GM19372 (cell line): ENCODE data around the gene FEM1B.
"Not testable (repeated sequence)": the region's sequence is repeated elsewhere in the genome, so short reads cannot be mapped to it uniquely, and the experiment has no call there.

Experiments
- ATAC-seq: cut with Tn5 transposase; IDR thresholded peaks from one replicate; pipeline ENCODE4 v1.9.1; 2021; ENCODE audit warnings: mild to moderate bottlenecking, low read depth, moderate library complexity; ENCODE audit not compliant: unreplicated experiment

FEM1B gene

DNA sequence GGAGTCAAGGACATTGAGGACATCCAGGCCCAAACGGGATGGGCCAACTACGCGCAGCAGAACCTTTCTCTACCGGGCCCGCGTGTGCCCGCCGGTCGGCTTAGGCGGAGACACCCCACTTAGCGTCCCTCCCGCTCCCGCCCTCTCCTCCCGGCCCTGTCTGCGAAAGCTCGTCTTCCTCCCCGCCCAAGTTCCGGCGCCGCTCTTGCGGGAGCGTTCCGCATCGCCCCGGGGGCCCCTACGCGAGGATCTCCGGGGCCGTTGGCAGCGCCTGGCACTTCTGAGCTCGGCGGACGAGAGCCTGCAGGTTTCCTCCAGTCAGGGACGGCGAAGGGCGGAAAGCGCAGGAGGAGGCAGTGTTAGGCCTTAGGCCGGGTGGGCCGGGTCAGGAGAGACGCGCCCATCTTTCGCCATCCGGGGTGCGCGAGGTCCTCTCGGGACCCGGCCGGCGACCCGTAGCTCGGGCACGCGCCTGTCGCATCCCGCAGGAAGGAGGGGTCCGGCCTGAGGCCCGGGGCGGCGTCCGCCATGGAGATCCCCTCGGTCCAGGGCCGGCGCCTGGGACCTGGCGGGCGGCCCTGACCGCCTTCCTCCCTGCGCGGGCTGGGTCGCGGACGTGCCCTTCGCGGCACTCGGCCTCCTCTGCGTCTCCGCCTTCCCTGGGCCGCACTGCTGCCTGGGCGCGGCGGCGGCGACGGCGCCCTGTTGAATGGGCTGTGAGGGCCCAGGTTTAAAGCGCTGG lies at the start of gene FEM1B:
TSS of gene FEM1B (plus strand) at position 143 of the 742 bp plus-strand sequence. CDS start 673 bp downstream, outside the sequence.
- peak; percentile 76 for ATAC-seq

DNA sequence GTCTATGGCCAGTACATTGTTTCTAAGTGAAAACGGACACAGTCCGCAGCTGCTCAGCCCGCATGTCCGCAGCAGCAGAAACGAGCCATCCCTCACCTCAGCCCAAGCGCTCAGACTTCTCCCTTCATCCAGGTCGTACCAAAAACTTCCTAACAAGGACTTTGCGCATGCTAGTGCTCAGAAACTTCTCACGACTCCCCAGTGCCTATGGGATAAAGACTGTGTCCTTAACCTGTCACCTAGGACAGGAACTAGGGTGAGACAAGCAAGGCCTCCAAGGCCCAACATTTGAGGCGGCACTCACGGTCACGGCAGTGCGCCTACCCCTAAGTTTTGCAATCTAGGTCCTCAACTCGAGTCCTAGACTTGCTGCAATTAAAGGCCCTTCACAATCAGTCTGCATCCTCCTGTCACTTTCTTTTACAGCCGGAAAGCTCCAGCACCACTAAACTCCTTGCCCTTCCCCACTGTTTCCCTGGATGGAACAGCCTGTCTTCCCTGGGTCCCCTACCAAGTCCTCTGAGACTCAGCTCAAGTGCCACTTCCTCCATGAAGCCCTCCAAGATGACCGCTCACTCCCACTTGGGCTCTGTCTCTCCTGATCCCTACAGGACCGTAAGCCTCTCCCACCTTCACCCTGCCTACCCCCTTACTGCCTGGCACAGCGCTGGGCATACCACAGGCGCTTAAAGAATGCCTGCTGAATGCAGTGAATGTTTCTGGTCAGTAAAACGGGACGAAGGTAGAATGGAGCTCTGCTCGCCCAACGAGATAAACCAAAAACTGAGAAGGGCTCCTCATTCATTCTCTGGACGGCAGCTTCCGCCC lies 49.2 kb upstream of the FEM1B start:
- ATAC-seq: no peak

DNA sequence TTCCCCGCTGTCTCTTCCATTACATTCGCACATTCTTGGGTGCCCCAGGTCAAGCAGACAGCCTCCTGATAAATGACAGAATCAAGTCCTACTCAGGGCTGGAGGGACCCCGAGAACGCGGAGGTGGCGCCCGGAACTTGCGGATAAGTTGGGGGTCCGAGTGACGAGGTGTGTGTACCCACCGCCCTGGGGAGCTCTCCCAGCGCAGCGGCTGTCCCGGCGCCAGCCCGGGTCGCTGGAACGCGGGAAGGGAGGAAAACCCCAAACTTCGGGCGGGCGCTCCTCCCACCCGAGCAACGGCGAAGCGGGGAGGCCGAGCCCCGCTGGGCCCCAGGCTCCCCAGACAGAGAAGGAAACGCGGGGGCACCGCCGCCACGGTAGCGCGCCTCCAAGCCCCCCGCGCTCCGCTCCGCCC lies 48.6 kb upstream of the FEM1B start:
- peak; percentile 12 for ATAC-seq

DNA sequence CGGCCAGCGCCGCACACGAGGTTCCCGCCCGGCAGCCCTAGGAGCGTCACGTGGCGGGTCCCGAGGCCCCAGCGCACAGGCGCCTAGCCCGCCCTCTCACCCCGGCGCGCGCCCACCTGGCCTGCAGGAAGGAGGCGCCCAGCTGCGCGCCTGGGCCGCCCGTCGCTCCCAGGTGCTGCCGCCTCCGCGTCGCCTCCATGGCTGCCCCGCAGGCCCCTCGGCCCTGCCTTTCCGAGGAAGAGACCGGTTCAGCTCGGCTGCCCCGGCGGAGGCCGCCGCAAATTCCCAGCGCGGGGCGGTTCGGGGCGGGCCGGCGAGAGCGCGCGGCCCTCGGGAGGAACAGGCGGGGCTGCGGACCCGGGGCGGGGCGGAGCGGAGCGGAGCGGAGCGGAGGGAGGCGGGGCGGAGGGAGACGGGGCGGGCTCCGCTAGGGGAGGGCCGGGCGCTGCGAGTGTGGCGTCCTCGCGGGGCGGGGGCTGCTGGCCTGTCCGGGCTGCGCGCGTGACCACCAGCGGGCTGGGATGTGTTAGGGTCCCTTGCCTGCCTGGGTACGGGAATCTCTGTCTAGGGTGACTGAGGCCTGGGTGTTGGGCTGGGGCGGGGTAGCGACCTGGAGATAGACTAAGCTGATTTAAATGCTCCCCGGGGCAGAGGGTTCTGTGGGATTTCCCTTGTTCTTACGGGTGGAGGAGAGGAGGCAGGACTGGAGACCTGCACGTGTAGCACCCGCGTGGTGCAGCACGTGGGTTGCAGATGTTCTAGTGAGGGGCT lies 48.0 kb upstream of the FEM1B start, which contains the start of gene CLN6:
TSS of gene CLN6 (minus strand) at position 343 of the 771 bp plus-strand sequence. CDS start at position 199, 144 bp downstream.
- ATAC-seq: peak; percentile 88

DNA sequence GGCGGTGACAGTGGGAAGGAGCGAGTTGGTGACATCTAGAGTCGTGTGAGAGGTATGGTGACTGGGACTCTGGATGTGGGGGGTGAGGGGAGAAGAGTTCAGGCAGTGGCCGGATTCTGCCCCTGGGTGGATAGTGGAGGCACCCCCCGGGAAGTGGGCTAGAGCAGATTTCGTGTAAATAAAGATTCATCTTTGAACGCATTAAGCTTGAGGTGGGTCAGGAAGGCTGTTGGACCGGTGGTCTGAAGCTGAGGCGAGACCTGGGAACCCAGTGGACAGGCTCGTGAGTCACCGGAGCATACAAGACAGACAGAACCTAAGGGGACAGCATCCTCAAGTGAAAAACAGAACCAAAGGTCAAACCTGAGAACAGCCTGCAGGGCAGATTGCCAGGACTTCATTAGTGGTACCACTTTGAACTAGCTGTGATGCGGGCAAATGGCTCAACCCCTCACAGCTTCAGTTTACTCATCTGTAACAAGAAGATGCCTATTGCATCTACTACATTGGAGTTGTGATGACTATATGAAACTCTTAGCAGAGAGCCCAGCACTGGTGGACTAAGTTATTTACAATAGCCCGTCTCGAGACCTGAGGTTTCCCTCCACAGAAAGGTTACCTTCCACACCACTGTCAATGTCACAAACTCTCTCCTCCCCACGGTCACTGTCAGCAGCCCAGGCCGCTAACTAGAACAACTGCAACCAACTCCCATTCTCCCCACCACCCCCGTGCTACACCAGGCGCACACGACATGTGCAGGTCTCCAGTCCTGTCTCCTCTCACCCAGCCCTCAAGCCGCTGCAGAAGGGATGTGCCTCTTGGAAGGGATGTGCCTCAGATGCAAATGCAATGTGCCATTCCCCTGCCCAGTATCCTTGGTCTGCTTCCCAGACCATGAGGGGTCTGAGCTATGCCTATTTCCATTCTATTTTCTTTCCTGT lies 47.1 kb upstream of the FEM1B start:
- ATAC-seq: no peak

DNA sequence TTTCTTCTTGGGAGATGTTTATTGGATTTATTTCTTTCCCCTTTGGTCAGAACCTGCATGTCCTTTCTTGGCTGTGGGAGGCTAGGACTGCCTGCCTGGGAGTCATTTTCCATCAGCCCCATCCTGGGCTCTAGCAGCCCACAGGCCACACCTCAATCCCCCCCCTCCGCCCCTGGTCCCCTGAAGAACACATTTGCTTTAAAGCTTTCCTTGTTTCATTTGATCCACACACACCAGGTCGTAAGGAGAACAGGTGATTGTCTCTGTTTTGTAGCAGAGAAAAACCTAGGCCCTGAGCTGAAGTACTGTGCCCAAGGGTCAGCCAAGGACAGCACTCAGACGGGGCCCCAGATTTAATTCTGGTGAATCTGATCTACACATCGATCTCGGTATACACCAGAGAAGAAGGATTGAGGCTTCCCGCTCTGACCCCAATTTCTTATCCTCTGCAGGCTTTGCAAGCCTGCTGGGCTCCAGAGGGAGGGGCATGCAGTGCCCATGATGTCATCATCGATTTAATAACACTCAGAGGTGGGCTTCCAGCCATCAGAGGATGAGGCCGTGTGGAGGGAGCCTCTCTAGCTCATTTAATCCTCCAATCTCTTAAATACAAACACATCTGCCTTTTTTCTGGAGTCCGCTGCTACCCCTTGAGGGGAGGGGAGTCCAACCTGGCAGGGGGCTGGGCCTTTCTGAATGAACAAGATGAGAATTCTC lies 46.3 kb upstream of the FEM1B start:
- no peak for ATAC-seq

DNA sequence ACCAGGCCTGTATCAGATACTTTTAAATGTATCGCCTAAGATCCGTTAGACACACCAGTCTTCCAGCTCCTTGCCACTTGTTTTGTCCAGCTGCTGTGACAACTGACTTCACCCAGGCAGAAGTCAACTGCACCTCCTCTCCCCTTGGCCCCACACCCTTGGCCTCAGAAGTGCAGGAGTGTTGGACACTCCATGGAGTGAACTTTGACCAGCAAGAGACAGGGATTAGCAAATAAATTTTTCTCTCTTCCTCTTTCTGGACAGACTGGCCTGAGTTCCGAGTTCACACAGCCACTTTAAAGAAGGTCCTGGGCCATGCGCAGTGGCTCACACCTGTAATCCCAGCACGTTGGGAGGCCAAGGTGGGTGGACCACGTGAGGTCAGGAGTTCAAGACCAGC lies 45.1 kb upstream of the FEM1B start:
- no peak for ATAC-seq

DNA sequence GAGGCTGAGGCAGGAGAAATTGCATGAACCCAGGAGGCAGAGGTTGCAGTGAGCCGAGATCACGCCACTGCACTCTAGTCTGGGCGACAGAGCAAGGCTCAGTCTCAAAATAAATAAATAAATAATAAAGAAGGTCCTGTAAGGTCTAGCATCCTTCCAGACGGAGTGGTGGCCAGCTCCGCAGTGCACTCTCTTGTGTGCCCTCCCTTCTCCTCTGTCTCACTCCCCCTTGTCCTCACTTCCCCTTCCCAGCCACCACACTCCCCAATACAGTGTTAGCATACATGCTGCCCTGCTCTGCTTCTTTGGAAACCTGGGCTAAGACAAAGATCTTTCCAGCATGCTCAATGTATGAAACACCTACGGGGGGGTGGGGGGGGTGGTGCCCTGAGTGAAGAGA lies 44.6 kb upstream of the FEM1B start:
- no peak for ATAC-seq

DNA sequence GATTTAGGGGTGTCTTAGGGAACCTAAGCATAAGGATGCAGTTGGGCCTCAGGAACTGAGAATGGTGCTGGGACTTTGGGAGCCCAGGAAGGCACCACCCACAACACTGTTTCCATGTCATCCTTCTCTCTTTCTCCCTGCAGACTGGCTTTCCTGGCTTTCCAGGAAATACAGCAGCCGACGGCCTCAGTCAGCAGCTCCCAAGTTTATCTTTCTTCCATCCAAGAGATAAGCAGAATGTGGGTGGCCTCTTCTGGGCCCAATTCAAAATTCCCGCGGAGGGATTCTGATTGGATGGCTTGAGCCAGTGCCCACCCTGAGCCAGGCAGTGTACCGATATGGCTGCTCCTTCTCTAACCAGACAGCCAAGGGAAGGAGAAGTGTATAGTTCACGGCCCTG lies 43.5 kb upstream of the FEM1B start:
- ATAC-seq: no peak

DNA sequence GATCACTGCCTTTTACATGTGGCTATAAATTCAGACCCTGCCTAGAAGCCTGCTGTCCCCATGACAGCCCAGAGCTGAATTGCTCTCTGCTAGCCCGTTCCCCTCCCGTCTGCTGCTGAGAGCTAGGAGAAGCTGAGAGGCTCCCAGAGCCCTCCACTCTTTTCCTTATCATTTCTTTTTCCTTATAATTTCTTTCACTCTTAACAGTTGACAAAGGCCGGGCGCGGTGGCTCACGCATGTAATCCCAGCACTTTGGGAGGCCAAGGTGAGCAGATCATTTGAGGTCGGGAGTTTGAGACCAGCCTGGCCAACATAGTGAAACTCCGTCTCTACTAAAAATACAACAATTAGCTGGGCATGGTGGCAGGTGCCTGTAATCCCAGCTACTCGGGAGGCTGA lies 43.0 kb upstream of the FEM1B start:
- not testable (repeated sequence) for ATAC-seq

DNA sequence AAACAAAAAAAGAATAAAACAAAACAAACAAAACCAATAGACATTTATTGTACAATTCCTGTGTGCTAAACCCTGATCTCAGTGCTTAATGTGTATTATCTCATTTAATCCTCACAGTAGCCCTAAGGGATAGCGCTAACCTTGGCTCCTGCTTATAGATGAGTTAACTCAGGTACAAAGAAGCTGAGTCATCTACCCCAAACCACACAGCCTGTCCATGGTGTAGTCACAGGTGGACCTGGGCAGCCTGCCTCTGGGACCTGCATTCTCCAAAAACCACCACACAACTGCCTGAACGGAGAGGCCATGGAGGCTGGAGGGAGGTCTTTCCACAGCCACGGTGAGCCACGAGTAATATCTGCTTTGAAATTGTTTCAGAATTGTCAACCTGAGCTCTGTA lies 42.5 kb upstream of the FEM1B start:
- no peak for ATAC-seq

DNA sequence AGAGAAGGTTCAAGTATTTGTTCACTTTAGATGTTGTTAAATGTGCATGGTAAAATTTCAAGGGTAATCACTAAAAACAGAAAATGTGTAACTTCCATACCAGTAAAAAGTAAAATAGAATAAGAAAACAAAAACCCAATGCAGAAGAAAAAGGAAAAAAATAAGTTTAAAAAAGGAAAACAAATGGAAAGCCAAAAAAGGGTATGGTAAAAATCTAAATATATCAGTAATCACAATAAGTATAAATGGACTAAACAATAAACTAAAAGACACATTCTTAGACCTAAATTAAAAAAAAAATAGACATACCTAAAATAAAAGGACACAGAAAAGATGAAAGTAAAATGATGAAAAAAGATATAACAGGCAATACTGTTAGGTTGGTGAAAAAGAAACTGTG lies 38.5 kb upstream of the FEM1B start:
- no peak for ATAC-seq

DNA sequence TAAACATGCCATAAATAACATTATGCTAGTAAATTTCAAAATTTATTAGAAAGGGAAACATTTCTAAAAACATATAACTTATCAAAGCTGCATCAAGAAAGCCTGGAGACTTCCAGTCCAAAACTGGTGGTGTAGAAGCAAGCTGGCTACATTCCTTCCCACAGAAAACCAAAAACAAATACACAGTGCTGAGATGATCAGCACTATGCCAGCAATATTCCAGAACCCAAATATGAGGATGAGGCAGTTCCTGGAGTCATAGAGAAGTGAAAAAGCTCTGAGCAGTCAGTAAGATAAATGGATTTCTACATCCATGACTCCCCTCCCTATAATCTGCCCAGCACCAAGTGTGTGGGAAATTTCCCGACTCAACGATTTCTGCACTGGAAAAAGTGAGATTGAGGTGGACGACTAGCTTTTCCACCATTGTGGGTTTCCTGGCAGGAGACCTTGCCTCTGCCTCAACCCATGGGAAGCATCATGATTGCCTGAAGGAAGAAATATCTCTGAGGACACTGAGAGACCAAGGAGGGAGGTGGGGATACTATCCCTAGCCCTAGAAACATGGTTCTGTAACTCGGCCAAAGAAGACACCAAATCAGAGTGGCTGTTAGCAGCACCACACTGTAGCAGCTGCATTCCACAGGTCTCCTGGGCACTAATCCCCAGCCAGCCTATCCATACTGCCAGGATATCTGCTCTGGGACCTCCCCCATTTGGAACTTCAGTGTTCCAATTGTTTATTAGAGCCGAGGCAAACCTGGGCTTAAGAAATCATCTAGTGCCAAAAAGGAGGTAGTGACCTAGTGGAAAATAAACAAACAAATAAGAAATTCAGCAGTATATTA lies 36.2 kb upstream of the FEM1B start:
- no peak for ATAC-seq

DNA sequence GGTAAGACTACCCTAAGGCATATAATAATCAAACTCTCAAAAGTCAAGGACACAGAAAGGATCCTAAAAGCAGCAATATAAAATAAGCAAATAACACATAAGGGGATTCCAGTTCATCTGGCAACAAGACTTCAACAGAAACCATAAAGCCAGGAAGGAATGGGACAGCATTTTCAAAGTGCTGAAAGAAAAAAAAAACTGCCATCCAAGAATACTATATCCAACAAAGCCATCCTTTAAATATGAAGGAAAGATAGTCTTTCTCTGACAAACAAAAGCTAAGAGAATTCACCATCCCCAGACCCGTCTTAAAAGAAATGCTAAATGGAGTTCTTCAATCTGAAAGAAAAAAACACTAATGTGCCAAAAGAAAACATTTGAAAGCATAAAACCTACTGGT lies 33.3 kb upstream of the FEM1B start:
- no peak for ATAC-seq

DNA sequence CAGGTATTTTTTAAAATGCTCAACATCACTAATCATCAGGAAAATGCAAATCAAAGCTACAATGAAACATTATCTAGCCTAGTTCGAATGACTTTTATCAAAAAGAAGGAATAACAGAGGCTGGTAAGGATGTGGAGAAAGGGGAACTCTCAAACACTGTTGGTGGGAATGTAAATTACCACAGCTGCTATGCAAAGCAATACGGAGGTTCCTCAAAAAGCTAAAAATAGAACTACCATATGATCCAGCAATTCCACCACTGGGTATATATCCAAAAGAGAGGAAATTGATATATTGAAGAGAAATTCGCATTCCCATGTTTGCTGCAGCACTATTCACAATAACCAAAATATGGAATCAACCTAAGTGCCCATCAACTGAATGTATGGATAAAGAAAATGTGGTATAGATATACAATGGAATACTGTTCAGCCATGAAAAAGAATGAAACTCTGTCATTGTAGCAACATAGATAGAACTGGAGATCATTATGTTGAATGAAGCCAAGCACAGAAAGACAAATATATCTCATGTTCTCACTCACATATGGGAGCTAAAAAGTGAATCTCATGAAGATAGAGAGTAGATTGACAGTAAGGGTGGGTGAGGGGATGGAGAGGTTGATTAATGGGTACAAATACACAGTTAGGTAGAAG lies 28.4 kb upstream of the FEM1B start:
- ATAC-seq: no peak

DNA sequence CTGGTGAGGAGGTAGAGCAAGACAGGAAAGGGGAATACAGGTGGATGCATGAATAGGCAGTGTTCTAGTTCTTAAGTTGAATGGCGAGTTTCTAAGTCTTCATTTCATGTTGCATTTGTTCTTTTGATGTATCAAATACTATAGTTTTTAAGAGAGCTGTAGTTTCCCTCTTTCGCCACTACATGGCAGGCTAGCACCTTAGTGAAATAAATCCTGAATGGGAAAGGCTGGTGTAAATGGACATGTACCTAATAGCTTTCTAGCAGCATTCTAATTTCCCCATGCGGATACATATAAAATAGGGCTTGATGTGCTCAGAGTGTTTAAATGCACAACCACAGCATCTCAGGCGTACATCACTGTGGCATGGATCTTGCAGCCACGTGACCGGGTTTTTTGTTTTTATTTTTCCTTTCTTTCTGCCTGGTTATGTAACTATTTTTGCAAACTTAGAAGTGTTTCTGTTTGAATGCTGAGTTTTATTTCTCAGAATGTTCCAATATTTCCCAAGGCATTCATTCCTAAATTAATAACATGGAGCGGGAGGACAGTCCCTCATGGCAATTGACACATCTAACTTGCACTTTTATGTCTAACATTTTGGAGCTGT lies 24.5 kb upstream of the FEM1B start:
- no peak for ATAC-seq

DNA sequence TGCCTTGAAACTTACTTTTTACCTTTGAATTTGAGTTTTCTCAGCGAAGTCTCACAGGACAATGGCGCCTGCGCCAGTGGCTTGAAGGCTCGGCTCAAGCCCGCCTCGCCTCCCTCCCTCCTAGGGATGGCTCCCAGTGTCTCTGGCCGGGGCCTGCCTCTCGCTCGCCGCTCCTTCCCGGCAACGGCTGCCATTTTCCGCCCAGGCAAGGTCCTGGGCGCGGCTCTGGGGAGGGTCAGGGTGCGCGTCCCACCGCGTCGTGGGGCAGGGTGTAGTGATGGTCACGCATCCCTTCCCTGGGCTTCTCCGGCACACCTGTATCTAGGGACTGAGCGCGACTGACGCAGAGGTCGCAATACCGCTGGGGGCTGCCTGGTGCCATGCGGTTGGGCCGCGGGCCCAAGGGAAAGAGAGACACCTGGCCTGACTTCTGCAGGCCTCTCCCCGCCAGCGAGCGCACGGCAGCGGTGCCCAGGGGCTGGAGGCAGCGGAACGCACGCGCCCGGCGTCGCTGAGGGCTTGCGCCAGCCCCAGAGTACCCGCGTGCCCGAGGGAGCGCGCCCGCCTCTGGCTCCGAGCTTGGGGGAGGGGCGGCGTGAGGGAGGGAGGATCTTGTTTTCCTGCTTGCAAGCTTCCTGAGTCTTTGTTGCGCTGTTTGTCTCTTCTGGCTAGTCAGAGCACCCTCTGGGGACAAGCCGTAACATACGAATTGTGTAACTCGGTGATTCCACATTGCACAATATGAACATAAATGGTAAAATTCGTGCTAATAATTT lies 20.7 kb upstream of the FEM1B start:
- peak; percentile 45 for ATAC-seq
